Epithelial cell of proximal tubule (primary cell): ENCODE results near the gene SORCS2. TPM values are rescaled to one million over a fixed set of nuclear protein-coding genes. Genes with fewer than 3 reads are reported as not detected.

Experiments used
- DNase-seq: peaks from one replicate; pipeline ENCODE4 v3.0.0-alpha.2; 2011; ENCODE audit warnings: low read depth
- H3K4me3 ChIP-seq: 2 replicates; pipeline ENCODE4 v1.5.1; 2011; ENCODE audit warnings: low read depth, mild to moderate bottlenecking, low read length
- CTCF ChIP-seq: conservative IDR thresholded peaks from 2 replicates; pipeline ENCODE4 v1.5.1; 2012; ENCODE audit warnings: low read depth, mild to moderate bottlenecking, low read length
- total RNA-seq: library from RNA; depleted of rRNA; stranded (reverse); fragments of >200 nt; gene quantifications from 2 replicates; pipeline ENCODE4 v1.2.3, GENCODE V29; 2015

SORCS2 gene
- total RNA-seq, 1 donor from 2014 or later: 0.29 TPM

GRCh38 chr4:7410446-7410845 lies 218.1 kb downstream of the SORCS2 start:
- no peak for TF ChIP-seq CTCF
- DNase-seq: no peak
- H3K4me3 ChIP-seq: no peak overlapping the region

GRCh38 chr4:7411491-7411890 lies 219.2 kb downstream of the SORCS2 start:
- no peak overlapping the region for H3K4me3 ChIP-seq
- TF ChIP-seq CTCF: no peak
- no peak for DNase-seq

GRCh38 chr4:7411896-7412553 lies 219.7 kb downstream of the SORCS2 start:
- H3K4me3 ChIP-seq: no peak overlapping the region
- DNase-seq: no peak

GRCh38 chr4:7412554-7412912 lies 220.2 kb downstream of the SORCS2 start:
- no peak for DNase-seq
- no peak overlapping the region for H3K4me3 ChIP-seq
- TF ChIP-seq CTCF: no peak

More at GRCh38 chr4:7411896-7412553, 219.7 kb downstream of the SORCS2 start:
- TF ChIP-seq CTCF: no peak

DNA sequence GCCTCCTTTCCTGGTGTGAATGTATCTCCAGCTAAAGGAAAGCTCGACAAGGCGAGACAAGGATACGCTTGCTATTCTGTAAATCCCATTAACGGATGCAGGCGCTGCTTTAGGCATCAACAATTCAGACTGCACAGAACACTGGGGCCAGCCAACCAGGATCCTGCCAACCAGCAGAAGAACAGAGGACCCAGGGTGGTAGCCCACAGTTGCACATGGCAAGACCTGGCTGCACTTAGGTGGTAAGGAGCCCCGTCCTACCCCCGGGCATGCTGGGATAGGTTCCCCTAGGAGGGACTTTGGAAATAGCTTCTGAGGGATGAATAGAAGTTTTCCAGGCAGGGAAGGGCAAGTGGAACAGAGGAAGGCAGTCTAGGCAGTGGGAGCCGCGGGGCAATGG lies 221.7 kb downstream of the SORCS2 start:
- no peak for DNase-seq
- H3K4me3 ChIP-seq: no peak overlapping the region
- TF ChIP-seq CTCF: no peak

GRCh38 chr4:7414736-7415510 lies 222.6 kb downstream of the SORCS2 start:
- DNase-seq: no peak
- no peak overlapping the region for H3K4me3 ChIP-seq
- TF ChIP-seq CTCF: no peak
